Testis (tissue), 2 donors: ENCODE measurements around the gene TFEB.

ENCODE experiments used
- POLR2A ChIP-seq: fragments of 450-650 bp; IDR thresholded peaks from one replicate; pipeline ENCODE4 v1.6.1; 2017; ENCODE audit warnings: antibody characterized with exemption, mild to moderate bottlenecking, moderate library complexity
- TF ChIP-seq, protein P1 (sequence below), 3 experiments: fragments of 450-650 bp in 2 of 3; fragments of 200-600 bp in 1 of 3; sonication (generic) in 1 of 3; IDR thresholded peaks; one replicate each; pipeline ENCODE4 v1.5.1; 2016 to 2019; ENCODE audit warnings: antibody characterized with exemption in 3 of 3, mild to moderate bottlenecking in 2 of 3, moderate library complexity in 1 of 3

GRCh38 chr6:41674231-41675000 is 61.0 kb downstream of the TFEB start:
- TF ChIP-seq, protein P1, sequence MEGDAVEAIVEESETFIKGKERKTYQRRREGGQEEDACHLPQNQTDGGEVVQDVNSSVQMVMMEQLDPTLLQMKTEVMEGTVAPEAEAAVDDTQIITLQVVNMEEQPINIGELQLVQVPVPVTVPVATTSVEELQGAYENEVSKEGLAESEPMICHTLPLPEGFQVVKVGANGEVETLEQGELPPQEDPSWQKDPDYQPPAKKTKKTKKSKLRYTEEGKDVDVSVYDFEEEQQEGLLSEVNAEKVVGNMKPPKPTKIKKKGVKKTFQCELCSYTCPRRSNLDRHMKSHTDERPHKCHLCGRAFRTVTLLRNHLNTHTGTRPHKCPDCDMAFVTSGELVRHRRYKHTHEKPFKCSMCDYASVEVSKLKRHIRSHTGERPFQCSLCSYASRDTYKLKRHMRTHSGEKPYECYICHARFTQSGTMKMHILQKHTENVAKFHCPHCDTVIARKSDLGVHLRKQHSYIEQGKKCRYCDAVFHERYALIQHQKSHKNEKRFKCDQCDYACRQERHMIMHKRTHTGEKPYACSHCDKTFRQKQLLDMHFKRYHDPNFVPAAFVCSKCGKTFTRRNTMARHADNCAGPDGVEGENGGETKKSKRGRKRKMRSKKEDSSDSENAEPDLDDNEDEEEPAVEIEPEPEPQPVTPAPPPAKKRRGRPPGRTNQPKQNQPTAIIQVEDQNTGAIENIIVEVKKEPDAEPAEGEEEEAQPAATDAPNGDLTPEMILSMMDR (IDR thresholded peaks at IDR 0.05), result no peak
- TF ChIP-seq POLR2A, result no peak
